CD14-positive monocyte (primary cell): Measurements from ENCODE around the gene GSTM4. TPM values are rescaled to one million over a fixed set of nuclear protein-coding genes. Genes with fewer than 3 reads are reported as not detected.
A peak's percentile ranks its signal among the peaks of the same experiment; 100 is the strongest.

Experiments used
- DNase-seq, 3 donors: peaks; one replicate each; pipeline ENCODE4 v3.0.0-alpha.2; 2011 to 2022
- H2AFZ ChIP-seq: 2 replicates; pipeline ENCODE4 v1.6.0; 2012; ENCODE audit warnings: mild to moderate bottlenecking, low read depth, low read length, inconsistent platforms; ENCODE audit not compliant: insufficient read depth, poor library complexity, severe bottlenecking
- H3K27ac ChIP-seq, 2 donors: 1 replicate in 1 of 2; 2 replicates in 1 of 2; pipeline ENCODE4 v1.5.1; 2012 to 2013; ENCODE audit warnings: low read length in 2 of 2, control low read depth in 1 of 2, inconsistent platforms in 1 of 2, low read depth in 1 of 2, mild to moderate bottlenecking in 1 of 2
- H3K27me3 ChIP-seq, 2 donors: one replicate each; pipeline versions ENCODE4 v1.6.0 to v1.6.1; 2011 to 2013; ENCODE audit warnings: low read length in 2 of 2; ENCODE audit not compliant: control insufficient read depth in 2 of 2, insufficient read depth in 2 of 2
- H3K36me3 ChIP-seq, 2 donors: replicated peaks in 1 of 2; 1 replicate in 1 of 2; 2 replicates in 1 of 2; pipeline versions ENCODE4 v1.5.1 to v1.6.1; 2012 to 2013; ENCODE audit warnings: low read length in 2 of 2, control low read depth in 1 of 2, inconsistent platforms in 1 of 2, mild to moderate bottlenecking in 1 of 2; ENCODE audit not compliant: insufficient read depth in 2 of 2, control insufficient read depth in 1 of 2
- H3K4me1 ChIP-seq, 2 donors: 1 replicate in 1 of 2; 2 replicates in 1 of 2; pipeline versions ENCODE4 v1.5.1 to v1.6.1; 2012 to 2013; ENCODE audit warnings: low read length in 2 of 2, control low read depth in 1 of 2, inconsistent platforms in 1 of 2, mild to moderate bottlenecking in 1 of 2, moderate library complexity in 1 of 2; ENCODE audit not compliant: insufficient read depth in 2 of 2, control insufficient read depth in 1 of 2
- H3K4me2 ChIP-seq: replicated peaks from 2 replicates; pipeline ENCODE3; 2012; ENCODE audit warnings: low read length, moderate library complexity, mild to moderate bottlenecking; ENCODE audit not compliant: poor library complexity, severe bottlenecking; ENCODE audit errors: extremely low read depth
- H3K4me3 ChIP-seq, 3 experiments: fragments of 200-600 bp in 1 of 3; sonication (generic) in 1 of 3; replicated peaks in 1 of 3; 1 replicate in 2 of 3; 2 replicates in 1 of 3; pipeline ENCODE4 v1.5.1; 2011 to 2013; ENCODE audit warnings: low read length in 3 of 3, mild to moderate bottlenecking in 3 of 3, control low read depth in 2 of 3, low read depth in 2 of 3, inconsistent platforms in 1 of 3, moderate library complexity in 1 of 3
- H3K79me2 ChIP-seq: 2 replicates; pipeline ENCODE4 v1.6.0; 2012; ENCODE audit warnings: mild to moderate bottlenecking, control low read depth, inconsistent platforms, low read length, moderate library complexity; ENCODE audit not compliant: insufficient read depth
- H3K9ac ChIP-seq: 2 replicates; pipeline ENCODE4 v1.6.0; 2017; ENCODE audit warnings: low read length, mild to moderate bottlenecking; ENCODE audit not compliant: insufficient read depth, poor library complexity, severe bottlenecking
- H3K9me3 ChIP-seq, 2 donors: replicated peaks in 1 of 2; 1 replicate in 1 of 2; 2 replicates in 1 of 2; pipeline versions ENCODE4 v1.5.1 to v1.6.1; 2012 to 2013; ENCODE audit warnings: low read length in 2 of 2, control low read depth in 1 of 2; ENCODE audit not compliant: control insufficient read depth in 1 of 2, insufficient read depth in 1 of 2
- H4K20me1 ChIP-seq: 2 replicates; pipeline ENCODE4 v1.6.0; 2012; ENCODE audit warnings: mild to moderate bottlenecking, low read length, control low read depth, moderate library complexity; ENCODE audit not compliant: insufficient read depth
- H3K27ac Mint-ChIP-seq, 7 donors: one replicate each; pipeline ENCODE4 v1.8.0; 2020; ENCODE audit warnings: mild to moderate bottlenecking in 7 of 7, mixed read lengths in 7 of 7, moderate library complexity in 6 of 7, inconsistent platforms in 2 of 7
- H3K27me3 Mint-ChIP-seq, 3 donors: one replicate each; pipeline ENCODE4 v1.8.0; 2021 to 2022; ENCODE audit warnings: low read depth in 3 of 3, mild to moderate bottlenecking in 3 of 3, mixed read lengths in 3 of 3, moderate library complexity in 3 of 3, inconsistent platforms in 1 of 3
- H3K36me3 Mint-ChIP-seq, 2 donors: one replicate each; pipeline ENCODE4 v1.8.0; 2020; ENCODE audit warnings: mixed read lengths in 2 of 2, inconsistent platforms in 1 of 2, mild to moderate bottlenecking in 1 of 2
- H3K4me1 Mint-ChIP-seq: one replicate; pipeline ENCODE4 v1.8.0; 2020; ENCODE audit warnings: mild to moderate bottlenecking, mixed read lengths
- H3K4me3 Mint-ChIP-seq, 2 donors: one replicate each; pipeline ENCODE4 v1.8.0; 2020; ENCODE audit warnings: mild to moderate bottlenecking in 2 of 2, mixed read lengths in 2 of 2, moderate library complexity in 1 of 2
- H3K9me3 Mint-ChIP-seq, 7 donors: one replicate each; pipeline ENCODE4 v1.8.0; 2020 to 2022; ENCODE audit warnings: mixed read lengths in 7 of 7, mild to moderate bottlenecking in 6 of 7, moderate library complexity in 6 of 7, inconsistent platforms in 2 of 7
- CTCF ChIP-seq: fragments of 200-600 bp; IDR thresholded peaks from one replicate; pipeline ENCODE4 v1.8.0; 2022; ENCODE audit warnings: antibody characterized with exemption, mild to moderate bottlenecking
- WGBS: methylation state at CpG from one replicate; pipeline ENCODE4 v1.1.5; 2013; ENCODE audit warnings: missing lambda C conversion rate; ENCODE audit not compliant: insufficient coverage; 5-methylcytosine and 5-hydroxymethylcytosine counted together
- intact Hi-C, 2 donors: fragments of 100-400 bp; cut with micrococcal nuclease; formaldehyde crosslinking; loops; one replicate each; pipeline versions ENCODE4 v1.15.0 to v1.15.1; 2023
- polyA plus RNA-seq, 3 donors: library from polyadenylated mRNA; depleted of rRNA in 1 of 3; unstranded in 2 of 3; stranded (reverse) in 1 of 3; fragments of 300-500 nt in 2 of 3; fragments of >200 nt in 1 of 3; fragmentation: Illumina TruSeq in 2 of 3; gene quantifications; 1 replicate in 2 of 3; 2 replicates in 1 of 3; pipeline ENCODE4 v1.2.3, GENCODE V29; 2012 to 2021

GSTM4 gene
- polyA plus RNA-seq, 3 donors, result 11.9 to 22.9 (median 15.9) TPM

- peaks cover 71% of the 10 kb centered on the region for H4K20me1 ChIP-seq
- H3K4me3 Mint-ChIP-seq, result peak overlapping the region; percentile 92 to 97
- peaks cover 49 to 57% of the 10 kb centered on the region in 2 donors for H3K4me1 ChIP-seq
- no peaks in the 10 kb centered on the region for H3K9me3 ChIP-seq
- WGBS, result no CpG with 5 or more reads among the region's 3 CpGs
- peak overlapping the region; percentile 30 to 99 for H3K27ac ChIP-seq
- H3K4me3 ChIP-seq, result peak overlapping the region; percentile 77 to 96 (median 96)
- peaks cover 64% of the 10 kb centered on the region for H3K79me2 ChIP-seq
- H3K9ac ChIP-seq, result peak overlapping the region; percentile 98
- H3K4me1 Mint-ChIP-seq, result peaks cover 51% of the 10 kb centered on the region
- no peak overlapping the region for H2AFZ ChIP-seq
- peak in 2 of 3 donors; percentile 17 to 36 for DNase-seq
- peaks cover 0 to 3% (median 2%) of the 10 kb centered on the region in 3 donors for H3K27me3 Mint-ChIP-seq
- H3K4me2 ChIP-seq, result peak overlapping the region; percentile 97
- peaks cover 33 to 50% of the 10 kb centered on the region in 2 donors for H3K36me3 Mint-ChIP-seq
- no peaks in the 10 kb centered on the region for H3K27me3 ChIP-seq
- H3K9me3 Mint-ChIP-seq, result peaks cover 0 to 2% (median 0%) of the 10 kb centered on the region in 7 donors
- peak overlapping the region; percentile 89 to 100 (median 99) for H3K27ac Mint-ChIP-seq
- peaks cover 26 to 29% of the 10 kb centered on the region in 2 donors for H3K36me3 ChIP-seq
- no peak for TF ChIP-seq CTCF
- intact Hi-C loops, result loop anchor here in 1 of 2 donors (5.0 kb wide), 1 partner anchor 76 kb away; the partner anchor contains the start of gene GNAI3
These were observed 33.0 kb upstream of the GSTM4 start for GRCh38 chr1:109622895-109623294.

DNA sequence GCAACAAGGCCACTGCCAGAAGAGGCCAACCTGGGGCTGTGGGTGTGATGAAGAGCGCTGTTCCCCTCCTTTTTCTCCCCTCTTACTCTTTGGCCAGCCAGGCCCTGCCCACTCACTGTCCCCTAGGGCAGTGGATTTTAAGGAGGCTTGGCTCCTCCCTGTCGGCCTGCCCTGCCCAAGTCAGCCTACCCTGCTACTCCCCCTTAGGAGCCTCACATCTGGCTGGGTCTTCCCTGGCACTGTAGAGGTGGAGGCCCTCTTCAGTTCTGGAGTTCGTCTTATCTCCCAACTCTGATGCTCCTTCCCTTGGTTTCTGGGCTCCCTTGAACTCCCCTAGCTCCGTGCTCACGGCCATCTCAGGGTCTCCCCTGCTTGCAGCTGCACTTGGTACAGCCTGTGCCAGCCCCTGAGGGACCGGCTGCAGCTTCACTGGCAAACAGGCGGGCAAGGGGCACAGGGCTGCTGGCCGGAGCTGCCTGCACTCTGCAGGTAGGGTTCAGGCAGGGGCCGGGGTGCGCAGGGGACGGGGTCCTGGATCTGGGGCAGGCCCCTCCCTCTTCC lies 32.2 kb upstream of the GSTM4 start:
- Mint-ChIP-seq H3K27ac (peak overlapping the region; percentile 45 to 100 (median 89)), H3K27me3 (peaks cover 0 to 3% (median 2%) of the 10 kb centered on the region in 3 donors), H3K9me3 (peaks cover 0 to 2% (median 0%) of the 10 kb centered on the region in 7 donors), H3K4me1 (peaks cover 46% of the 10 kb centered on the region), H3K4me3 (peak overlapping the region; percentile 92 to 97), H3K36me3 (peaks cover 41 to 58% of the 10 kb centered on the region in 2 donors)
- peak overlapping the region; percentile 97 for H3K4me2 ChIP-seq
- WGBS, result 20% methylated on average over 7 of the region's 11 CpGs
- peaks cover 44 to 49% of the 10 kb centered on the region in 2 donors for H3K4me1 ChIP-seq
- H4K20me1 ChIP-seq, result peaks cover 79% of the 10 kb centered on the region
- H3K4me3 ChIP-seq, result peak overlapping the region in 2 of 3 experiments; percentile 13 to 96
- H3K9ac ChIP-seq, result peak overlapping the region; percentile 51
- H3K36me3 ChIP-seq, result peaks cover 33 to 37% of the 10 kb centered on the region in 2 donors
- H3K27ac ChIP-seq, result peak overlapping the region; percentile 30 to 41
- DNase-seq, result peak in 1 of 3 donors; percentile 7
- no peak overlapping the region for H2AFZ ChIP-seq
- intact Hi-C loops, result loop anchor here in 1 of 2 donors (5.0 kb wide), 1 partner anchor 76 kb away; the partner anchor contains the start of gene GNAI3
- H3K79me2 ChIP-seq, result peaks cover 59% of the 10 kb centered on the region
- H3K9me3 ChIP-seq, result no peaks in the 10 kb centered on the region
- no peaks in the 10 kb centered on the region for H3K27me3 ChIP-seq
- TF ChIP-seq CTCF, result no peak
